Muscle layer of colon (tissue), 2 donors: Measurements from ENCODE around the gene HOXB2.

Source experiments
- H3K27ac ChIP-seq: one replicate; pipeline ENCODE4 v1.7.0; 2013; ENCODE audit warnings: low read depth, mild to moderate bottlenecking, low read length, moderate library complexity
- H3K27me3 ChIP-seq, 2 donors: one replicate each; pipeline ENCODE4 v1.7.0; 2013; ENCODE audit warnings: low read length in 2 of 2, mild to moderate bottlenecking in 2 of 2; ENCODE audit not compliant: insufficient read depth in 2 of 2, control insufficient read depth in 1 of 2
- H3K36me3 ChIP-seq: one replicate; pipeline ENCODE4 v1.7.0; 2013; ENCODE audit warnings: mild to moderate bottlenecking, low read length; ENCODE audit not compliant: insufficient read depth
- H3K4me1 ChIP-seq: one replicate; pipeline ENCODE4 v1.7.0; 2013; ENCODE audit warnings: mild to moderate bottlenecking, low read length; ENCODE audit not compliant: insufficient read depth
- H3K4me3 ChIP-seq, 2 donors: one replicate each; pipeline ENCODE4 v1.7.0; 2013; ENCODE audit warnings: low read length in 2 of 2, low read depth in 1 of 2, mild to moderate bottlenecking in 1 of 2, moderate library complexity in 1 of 2
- H3K9ac ChIP-seq: one replicate; pipeline ENCODE4 v1.7.0; 2013; ENCODE audit warnings: low read length
- H3K9me3 ChIP-seq: one replicate; pipeline ENCODE4 v1.7.0; 2013; ENCODE audit warnings: mild to moderate bottlenecking, low read length
- donor health status: abdominal sarcoma.
- donor health status: Adenocarcinoma of cecum.

The HOXB2 gene

DNA sequence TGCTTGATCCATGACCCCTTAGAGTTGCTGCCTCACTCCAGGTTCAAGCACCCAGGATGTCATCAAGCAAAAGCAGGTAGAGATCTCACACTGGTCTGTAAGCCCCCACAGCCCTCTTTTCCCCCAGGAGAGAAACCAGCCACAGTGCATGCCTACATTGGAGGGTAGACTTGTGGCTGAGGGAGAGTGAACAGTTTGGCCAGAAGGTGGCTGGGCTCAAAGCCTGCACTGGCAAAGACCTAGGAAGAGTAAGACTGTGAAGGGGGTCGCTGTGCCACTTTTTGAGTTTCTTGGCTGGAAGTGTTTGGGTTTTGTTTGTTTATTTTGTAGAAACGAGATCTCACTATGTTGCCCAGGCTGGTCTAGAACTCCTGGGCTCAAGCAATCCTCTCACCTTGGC lies 42.6 kb downstream of the HOXB2 start:
- no peaks in the 10 kb centered on the region for H3K9me3 ChIP-seq
- peaks cover 19% of the 10 kb centered on the region for H3K4me1 ChIP-seq
- H3K4me3 ChIP-seq = no peak overlapping the region
- H3K9ac ChIP-seq = no peak overlapping the region
- H3K36me3 ChIP-seq = no peaks in the 10 kb centered on the region
- no peak overlapping the region for H3K27ac ChIP-seq
- no peaks in the 10 kb centered on the region for H3K27me3 ChIP-seq

DNA sequence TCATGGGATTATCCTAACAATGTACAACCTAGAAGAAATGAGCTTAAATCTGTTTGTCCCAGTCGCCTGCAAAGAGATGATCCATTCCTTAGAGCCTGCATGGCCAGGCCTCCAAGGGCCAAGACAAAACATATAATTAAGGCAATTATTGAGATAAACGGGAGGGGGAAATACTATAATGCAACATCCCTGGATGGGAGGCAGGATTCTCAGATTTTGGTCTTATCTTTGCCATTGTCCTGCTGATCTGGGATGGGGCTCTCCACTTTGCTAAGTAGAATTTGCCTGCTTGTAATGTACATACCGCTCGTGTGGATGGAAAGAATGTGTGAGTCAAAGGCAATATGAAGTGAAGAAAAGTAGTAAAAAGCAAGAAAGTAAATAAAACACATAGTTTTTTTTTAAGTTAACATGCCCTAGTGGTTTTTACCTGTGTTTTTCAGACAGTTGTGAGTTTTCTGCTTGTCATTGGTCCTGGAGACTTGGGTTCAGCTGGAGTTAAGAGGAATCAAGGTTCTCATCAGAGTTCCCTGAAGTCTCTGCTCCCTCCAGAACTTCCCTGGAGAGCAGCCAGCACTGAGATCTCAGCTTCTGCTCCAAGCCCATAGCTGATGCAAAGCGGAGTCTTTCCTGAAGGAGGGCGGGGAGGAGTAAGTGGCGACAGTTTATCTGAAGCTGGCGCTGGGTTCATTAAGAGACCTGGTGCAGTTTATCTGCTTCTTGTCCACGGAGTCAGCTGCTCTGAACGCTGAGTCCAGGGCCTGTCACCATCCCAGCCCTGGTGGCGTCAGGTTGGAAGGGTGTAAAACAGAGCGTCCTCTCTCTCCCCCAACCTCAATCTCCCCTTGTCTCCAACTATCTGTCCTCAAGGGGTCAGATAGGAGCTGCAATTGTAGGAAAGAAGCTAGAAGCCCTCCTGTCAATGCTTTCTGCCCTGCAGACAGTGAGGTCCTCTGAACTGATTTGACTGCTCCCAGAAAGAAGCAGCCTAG lies 44.2 kb downstream of the HOXB2 start:
- H3K9ac ChIP-seq = no peak overlapping the region
- H3K27ac ChIP-seq = peak overlapping the region; percentile 2
- no peaks in the 10 kb centered on the region for H3K27me3 ChIP-seq

DNA sequence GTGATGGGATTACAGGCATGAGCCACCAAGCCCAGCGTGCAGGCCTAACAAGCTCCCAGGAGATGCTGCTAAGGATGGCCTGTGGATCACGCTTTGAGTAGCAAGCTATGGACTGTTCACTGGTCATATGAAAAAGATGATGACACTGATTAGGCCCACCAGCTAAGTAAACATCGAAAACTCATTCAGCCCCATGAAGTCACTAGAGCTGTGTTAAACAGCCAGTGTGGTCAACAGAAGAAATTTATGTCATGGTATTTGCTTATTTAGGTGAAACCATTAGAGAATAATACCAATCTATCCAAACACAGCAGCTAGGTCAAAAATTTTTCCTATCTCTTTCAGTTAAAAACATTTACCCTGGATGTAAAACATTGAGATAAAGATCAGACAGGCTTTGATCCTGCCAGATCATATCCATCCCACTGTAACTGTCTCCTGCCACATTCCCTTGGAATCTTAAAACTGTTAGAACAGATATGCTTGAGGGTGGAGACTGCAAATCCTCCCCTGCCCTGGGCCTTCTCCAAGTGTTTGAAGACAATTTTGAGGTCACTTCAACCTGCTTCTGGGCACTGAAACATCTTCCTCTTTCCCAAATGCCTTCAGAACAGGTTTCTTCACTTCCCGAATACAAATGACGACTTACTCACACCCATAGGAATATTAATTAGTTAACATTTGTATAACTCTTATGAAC lies 45.0 kb downstream of the HOXB2 start:
- Histone ChIP-seq H3K27ac (peak overlapping the region; percentile 2), H3K36me3 (no peaks in the 10 kb centered on the region), H3K4me3 (no peak overlapping the region), H3K27me3 (no peaks in the 10 kb centered on the region), H3K9me3 (no peaks in the 10 kb centered on the region), H3K4me1 (peaks cover 15% of the 10 kb centered on the region), H3K9ac (no peak overlapping the region)

More for the DNA sequence above, 44.2 kb downstream of the HOXB2 start:
- Histone ChIP-seq H3K4me1 (peaks cover 15% of the 10 kb centered on the region), H3K4me3 (no peak overlapping the region), H3K36me3 (no peaks in the 10 kb centered on the region), H3K9me3 (no peaks in the 10 kb centered on the region)

DNA sequence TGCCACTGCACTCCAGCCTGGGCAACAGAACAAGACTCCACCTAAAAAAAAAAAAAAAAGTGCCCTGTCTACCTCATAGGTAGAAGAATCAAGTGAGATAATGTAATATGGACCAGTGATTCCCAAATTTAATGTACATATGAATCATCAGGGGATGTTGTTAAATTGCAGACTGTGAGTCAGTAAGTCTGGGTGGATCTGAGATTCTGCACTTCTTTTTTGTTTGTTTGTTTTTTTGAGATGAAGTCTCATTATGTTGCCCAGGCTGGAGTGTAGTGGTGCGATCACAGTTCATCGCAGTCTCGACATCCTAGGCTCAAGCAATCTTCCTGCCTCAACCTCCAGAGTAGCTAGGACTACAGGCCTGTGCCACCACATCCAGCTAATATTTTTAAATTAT lies 45.7 kb downstream of the HOXB2 start:
- H3K4me1 ChIP-seq = peaks cover 15% of the 10 kb centered on the region
- no peak overlapping the region for H3K4me3 ChIP-seq
- H3K27me3 ChIP-seq = no peaks in the 10 kb centered on the region
- no peaks in the 10 kb centered on the region for H3K36me3 ChIP-seq
- H3K9ac ChIP-seq = no peak overlapping the region
- no peak overlapping the region for H3K27ac ChIP-seq
- H3K9me3 ChIP-seq = no peaks in the 10 kb centered on the region

- peaks cover 17% of the 10 kb centered on the region for H3K4me1 ChIP-seq
- no peaks in the 10 kb centered on the region for H3K9me3 ChIP-seq
- no peak overlapping the region for H3K4me3 ChIP-seq
- no peaks in the 10 kb centered on the region for H3K36me3 ChIP-seq
- no peak overlapping the region for H3K27ac ChIP-seq
- H3K9ac ChIP-seq = no peak overlapping the region
- H3K27me3 ChIP-seq = no peaks in the 10 kb centered on the region
Observed at GRCh38 chr17:48498164-48498850, 46.6 kb downstream of the HOXB2 start.

GRCh38 chr17:48497103-48497502 lies 47.8 kb downstream of the HOXB2 start:
- Histone ChIP-seq H3K36me3 (no peaks in the 10 kb centered on the region), H3K4me1 (peaks cover 24% of the 10 kb centered on the region), H3K4me3 (no peak overlapping the region), H3K27ac (no peak overlapping the region), H3K9ac (no peak overlapping the region), H3K9me3 (no peaks in the 10 kb centered on the region), H3K27me3 (peaks cover 0 to 4% of the 10 kb centered on the region in 2 donors)

DNA sequence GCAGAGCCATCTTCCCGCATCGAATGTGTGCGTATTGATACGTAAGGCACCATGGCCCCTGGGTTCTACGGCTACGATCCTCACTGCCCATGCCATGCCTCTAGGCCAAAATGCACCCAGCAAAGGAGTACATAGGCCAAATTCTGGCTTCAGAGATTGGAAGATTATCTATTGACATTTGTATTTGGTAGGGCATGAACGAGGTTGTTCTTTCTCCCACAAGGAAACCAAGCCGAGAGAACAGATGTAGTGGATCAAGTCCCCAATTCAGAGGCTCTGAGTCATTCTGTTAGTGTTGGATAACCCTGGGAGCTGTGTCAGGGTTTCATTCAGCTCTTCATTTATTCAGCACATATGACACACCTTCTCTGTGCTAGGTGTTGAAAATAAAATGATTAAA lies 50.6 kb downstream of the HOXB2 start:
- Histone ChIP-seq H3K4me3 (no peak overlapping the region), H3K36me3 (no peaks in the 10 kb centered on the region), H3K27ac (no peak overlapping the region), H3K27me3 (peaks cover 0 to 4% of the 10 kb centered on the region in 2 donors), H3K4me1 (peaks cover 14% of the 10 kb centered on the region), H3K9me3 (no peaks in the 10 kb centered on the region), H3K9ac (no peak overlapping the region)
